Pulmonary artery endothelial cell (primary cell): ENCODE measurements around the gene ROS1. TPM values are rescaled to one million over a fixed set of nuclear protein-coding genes. Genes with fewer than 3 reads are reported as not detected.

Experiments used
- DNase-seq: peaks from one replicate; pipeline ENCODE4 v3.0.0-alpha.2; 2011; ENCODE audit warnings: low read depth, low spot score
- total RNA-seq: library from RNA; depleted of rRNA; stranded (reverse); fragments of >200 nt; gene quantifications from 2 replicates; pipeline ENCODE4 v1.2.3, GENCODE V29; 2014

Gene ROS1
- total RNA-seq, 1 donor from 2014 or later: not detected

DNA sequence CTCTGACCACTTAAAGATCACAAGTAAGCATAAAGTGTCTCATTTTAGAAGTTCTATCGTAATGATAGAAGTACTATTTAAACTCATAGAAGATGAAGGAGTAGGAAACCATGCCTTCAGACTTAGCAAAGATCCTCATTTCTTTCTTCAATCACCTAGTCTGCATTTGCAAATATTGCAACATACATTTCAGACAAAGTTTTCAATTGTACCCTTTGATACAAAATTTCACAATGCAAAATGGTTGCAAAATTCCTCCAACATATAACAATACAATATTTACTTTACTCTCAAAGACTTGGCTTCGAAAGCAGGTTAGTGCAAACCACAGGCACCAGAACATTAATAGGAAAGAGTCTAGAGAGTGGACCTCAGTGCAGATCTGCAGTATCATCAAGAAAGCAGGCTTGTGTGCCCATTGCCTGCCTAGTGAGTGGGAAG, 16.1 kb upstream of the ROS1 start:
- no peak for DNase-seq

GRCh38 chr6:117440706-117441525, 15.2 kb upstream of the ROS1 start:
- DNase-seq: no peak

GRCh38 chr6:117432273-117432672, 6.5 kb upstream of the ROS1 start:
- DNase-seq: no peak

- DNase-seq: no peak
Measured at GRCh38 chr6:117423754-117424153, 2.0 kb downstream of the ROS1 start.

DNA sequence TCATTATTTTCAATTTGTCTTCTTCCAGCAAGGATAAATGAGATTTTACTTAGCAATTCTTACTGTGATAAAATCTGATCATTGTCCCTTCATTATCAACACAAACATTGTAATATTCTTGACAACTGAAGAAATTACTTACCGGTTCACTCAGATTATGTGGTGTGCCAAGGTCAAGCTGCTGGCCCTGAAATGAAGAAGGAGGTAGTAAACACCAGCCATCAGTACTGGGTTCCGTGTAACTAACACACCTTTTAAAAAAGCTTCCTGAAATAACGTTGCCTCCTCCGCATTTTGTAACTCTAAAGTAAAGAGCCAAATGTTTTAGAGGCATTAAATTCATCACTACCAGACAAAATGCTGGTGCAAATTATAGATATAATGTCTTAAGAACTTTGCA, 7.4 kb downstream of the ROS1 start:
- no peak for DNase-seq

DNA sequence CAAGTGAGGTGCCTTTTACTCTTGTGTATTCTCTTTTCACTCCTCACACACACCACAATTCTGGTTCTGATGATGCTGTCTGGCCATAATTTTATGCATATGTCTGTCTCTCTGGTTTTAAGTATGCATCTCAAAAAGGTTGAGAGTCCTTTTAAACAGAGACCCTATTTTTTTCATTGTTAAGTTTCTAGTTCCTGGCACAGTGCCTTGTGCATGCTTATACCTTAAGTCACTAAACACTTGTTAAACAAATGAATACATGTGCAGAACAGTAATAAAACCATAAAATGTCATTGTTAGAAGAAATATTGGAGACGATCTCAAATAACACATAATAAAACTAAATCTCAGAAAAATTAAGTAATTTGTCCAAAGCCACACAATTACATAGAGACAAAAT, 7.9 kb downstream of the ROS1 start:
- no peak for DNase-seq

DNA sequence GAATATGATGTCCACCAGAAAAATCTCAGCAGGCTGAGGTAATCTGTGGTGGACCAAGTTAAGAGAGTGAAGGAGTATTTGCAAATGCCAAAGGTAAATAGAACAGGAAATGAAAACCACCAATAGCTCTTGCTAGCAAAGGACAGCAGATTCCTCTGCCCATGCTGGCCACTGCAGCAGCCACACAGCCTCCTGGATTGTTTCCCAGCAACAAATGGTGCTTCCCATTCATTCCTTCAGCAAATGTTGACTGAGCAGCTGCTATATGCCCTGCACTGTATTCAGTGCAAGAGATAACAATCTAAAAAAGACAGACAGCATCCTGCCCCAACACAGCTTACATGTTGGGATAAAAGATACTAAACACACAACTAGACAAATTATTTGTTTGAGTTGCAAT, 11.0 kb downstream of the ROS1 start:
- DNase-seq: no peak

DNA sequence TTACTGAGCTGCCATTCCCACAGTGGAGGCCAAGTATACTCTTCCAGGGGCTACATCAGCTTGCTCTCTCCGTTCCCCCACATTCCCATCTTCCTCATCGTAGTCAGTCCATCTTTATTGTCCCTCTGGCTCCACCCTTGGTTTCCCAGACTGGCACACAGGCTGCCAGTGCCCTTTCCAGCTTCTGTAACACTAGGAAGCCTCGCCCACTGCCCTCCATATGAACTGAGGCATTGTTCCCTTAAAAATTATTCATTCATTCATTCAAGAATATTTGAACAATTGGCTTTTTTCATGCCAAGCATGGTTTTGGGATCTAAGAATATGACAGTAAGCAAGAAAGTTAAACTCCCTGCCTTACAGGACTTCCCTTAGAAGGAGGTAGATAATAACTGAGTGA, 14.3 kb downstream of the ROS1 start:
- DNase-seq: no peak

GRCh38 chr6:117409863-117410262, 15.9 kb downstream of the ROS1 start:
- no peak for DNase-seq

- DNase-seq: no peak
Measured at GRCh38 chr6:117409420-117409819, 16.3 kb downstream of the ROS1 start.

- DNase-seq: no peak
Measured at GRCh38 chr6:117404548-117404947, 21.2 kb downstream of the ROS1 start.

DNA sequence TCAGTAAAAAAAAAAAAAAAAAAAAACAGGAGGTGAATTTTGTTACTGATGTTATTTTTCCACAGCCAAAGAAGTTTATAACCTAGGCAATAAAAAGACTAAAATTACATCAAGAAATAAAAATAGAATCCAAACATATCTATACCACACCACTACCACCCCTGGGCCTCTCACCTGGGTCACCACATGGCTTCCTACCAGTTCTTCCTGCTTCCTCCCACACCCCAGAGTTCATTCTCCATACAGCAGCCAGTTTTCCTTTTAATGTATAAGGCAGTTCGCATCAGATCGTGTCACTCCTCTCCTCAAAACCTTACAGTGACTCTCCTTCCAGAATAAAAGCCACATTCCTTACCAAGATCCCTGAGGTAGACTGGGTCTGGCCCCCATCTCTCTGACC, 23.9 kb downstream of the ROS1 start:
- no peak for DNase-seq

DNA sequence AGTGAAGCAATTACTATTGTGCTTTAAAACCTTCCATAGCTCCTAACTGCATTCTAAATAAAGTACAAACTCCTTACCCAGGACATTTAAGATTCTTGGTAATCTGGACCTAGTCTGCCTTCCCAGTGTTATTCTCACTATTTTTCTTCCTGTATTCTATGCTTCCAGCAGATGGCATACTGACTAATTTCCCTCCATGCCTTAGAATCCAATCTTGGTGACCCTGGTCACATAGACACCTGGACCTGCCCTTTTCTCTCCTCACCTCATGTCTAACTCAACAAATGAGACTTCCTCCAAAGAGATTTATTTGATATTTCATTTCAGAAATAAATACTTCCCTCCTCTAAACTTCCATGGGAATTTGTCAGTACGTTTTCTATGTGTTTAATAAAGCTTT, 25.8 kb downstream of the ROS1 start:
- DNase-seq: no peak

DNA sequence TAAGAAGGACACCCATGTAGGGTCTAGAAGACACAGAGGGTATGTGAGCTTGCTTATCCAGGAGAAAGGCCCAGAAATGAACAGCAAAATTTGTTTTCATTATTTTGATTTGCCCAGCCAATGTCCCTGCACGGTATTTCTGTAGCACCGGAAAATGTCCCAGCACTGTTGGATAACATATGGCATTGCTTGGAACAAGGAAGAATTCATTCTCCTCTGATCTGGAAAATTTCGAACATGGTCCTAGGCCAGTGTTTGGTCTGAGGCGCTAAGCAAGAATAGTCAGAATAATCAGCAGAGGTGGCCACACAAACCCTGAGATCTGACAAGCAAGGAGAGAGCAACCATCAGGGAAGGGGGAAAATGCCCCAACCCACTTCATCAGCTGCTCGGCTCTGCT, 26.6 kb downstream of the ROS1 start:
- no peak for DNase-seq

DNA sequence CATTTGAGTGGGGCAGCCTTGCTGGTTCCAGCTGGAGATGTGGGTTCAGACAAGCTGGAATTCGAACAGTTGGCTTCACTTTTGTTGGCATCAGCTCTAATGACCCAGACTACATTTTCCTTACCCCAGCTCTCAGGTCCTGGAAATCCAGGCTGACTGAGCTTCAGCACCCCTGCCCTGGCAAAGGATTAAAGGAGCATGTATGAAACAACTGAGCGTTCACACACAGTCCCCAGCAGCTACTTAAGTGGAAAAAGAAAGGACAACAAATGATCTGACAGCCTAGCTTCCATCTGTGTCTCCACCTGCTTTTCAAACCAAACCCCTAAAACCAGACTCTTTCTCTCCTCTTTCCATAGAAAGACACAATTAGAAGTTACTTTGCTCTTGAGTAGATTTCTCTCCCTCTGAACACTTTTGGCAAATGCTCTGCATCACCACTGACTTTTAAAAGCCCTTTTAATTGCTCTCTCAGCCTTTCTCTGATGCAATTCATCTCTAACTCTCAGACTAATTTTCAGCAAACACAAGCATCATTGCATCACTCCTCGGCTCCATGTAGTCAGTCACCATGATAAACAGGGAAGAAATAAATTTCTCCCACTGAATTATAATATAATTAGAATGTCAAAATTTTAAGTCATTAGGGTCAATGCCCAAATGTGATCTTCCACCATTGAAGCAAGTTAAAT, 28.1 kb downstream of the ROS1 start:
- no peak for DNase-seq

DNA sequence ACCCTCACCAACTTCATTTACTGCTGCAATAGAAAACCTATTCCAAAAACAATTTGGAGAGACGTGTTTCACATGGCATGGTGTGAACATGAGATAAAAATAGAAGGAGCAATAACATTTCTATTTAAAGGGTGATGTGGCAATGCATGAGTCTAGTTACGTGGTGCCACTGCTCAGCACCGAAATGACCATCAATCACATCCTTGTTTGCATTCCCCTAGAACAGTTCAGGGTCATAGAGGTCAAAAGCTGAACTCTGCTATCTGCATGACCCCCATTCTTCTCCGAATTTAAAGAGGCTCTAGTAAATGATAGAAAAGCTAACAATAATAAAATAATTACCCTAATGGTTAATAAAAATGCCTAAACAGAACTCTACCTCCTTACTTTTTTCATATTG, 29.5 kb downstream of the ROS1 start:
- DNase-seq: no peak

- DNase-seq: no peak
Measured at GRCh38 chr6:117395164-117395563, 30.6 kb downstream of the ROS1 start.

DNA sequence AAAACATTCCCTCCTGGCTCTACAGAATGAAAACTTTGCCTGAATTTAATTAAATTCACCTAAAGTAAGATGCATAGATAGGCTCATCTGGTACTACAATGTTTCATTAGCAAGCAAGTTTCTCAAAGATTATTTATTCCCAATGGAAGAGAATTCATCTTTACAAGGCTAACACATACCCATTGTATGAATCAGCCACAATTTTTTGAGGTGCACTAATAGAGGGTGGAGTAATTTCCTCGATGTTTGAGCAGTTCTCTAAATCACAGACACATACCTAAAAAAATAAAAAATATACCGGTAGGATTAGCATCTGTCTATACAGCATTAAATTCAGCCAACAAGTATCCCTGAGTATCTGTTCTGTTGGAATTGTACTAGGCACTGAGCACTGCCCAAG, 32.7 kb downstream of the ROS1 start:
- no peak for DNase-seq

DNA sequence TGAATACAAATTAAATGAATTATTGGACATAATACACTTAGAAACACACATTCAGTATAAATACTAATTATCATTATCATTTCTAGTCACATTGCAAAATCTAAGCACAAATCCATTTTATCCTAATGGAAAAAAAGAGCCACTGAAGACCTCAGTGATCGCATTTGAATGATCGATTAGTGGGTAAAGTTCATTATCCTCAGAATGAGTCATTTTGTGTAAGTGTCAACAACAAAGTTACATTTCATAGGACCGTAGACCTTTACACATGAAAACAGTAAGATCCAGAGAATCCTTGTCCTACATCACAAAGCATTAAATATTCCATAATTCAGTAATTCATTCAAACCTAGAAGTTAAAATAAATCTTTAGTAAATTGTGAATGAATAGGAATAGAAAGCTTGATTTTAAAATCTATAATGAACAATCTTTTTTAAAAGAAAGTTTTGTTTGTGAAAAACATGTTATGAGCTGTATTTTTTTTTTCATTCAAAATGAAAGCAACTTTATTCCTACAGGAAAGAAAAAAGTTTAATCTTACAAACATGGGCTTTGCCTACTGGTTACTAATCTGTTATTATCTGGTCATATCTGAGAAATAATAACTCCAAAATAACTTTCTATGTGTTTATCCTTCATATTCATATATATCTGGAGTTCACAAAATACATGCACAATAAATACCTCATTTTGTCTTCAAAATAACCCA, 33.7 kb downstream of the ROS1 start:
- DNase-seq: no peak

GRCh38 chr6:117389227-117390057, 36.3 kb downstream of the ROS1 start:
- DNase-seq: no peak

DNA sequence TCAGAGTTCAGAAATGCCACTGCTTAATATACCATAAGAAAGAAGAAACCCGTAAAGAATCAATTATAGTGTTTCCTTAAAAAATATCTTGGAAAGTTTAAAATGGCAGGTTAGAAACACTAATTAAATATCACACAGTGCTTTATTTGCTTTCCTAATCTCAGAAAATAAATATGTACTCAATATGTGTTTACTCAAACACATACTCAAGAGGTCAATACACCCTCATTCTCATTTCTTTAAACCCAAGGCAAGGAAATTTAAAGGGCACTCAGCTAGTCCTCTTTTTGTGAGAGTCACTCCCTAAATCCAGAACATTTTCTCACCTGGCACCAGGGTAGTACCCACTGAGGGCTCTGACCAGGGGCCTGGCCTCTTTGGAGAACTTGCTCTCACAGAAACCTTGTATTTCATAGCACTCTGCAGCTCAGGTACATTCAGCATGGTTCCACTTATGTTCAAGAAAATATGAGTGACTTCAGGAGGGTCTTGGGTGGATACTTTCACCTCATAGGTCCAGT, 38.2 kb downstream of the ROS1 start:
- no peak for DNase-seq
